Neural cell (in vitro differentiated cells): ENCODE measurements around the gene DHCR24. TPM values are rescaled to one million over a fixed set of nuclear protein-coding genes. Genes with fewer than 3 reads are reported as not detected.

Experiments
- H2AFZ ChIP-seq: fragments of 200-600, 300-800 bp; sonication (generic), shearing (Covaris generic); 2 replicates; pipeline ENCODE4 v1.6.0; 2014; ENCODE audit warnings: low read depth, mild to moderate bottlenecking, antibody characterized with exemption, low read length, moderate library complexity
- H3F3A ChIP-seq: fragments of 200-600 bp; shearing (Covaris generic); 2 replicates; pipeline ENCODE4 v1.6.1; 2016; ENCODE audit warnings: mild to moderate bottlenecking, moderate library complexity, mixed read lengths, antibody characterized with exemption, low read length; ENCODE audit not compliant: insufficient read depth, poor library complexity, severe bottlenecking
- H3K27ac ChIP-seq: fragments of 200-600, 300-800 bp; sonication (generic), shearing (Covaris generic); 2 replicates; pipeline ENCODE4 v1.5.1; 2014; ENCODE audit warnings: mild to moderate bottlenecking, low read length, moderate library complexity
- H3K27me3 ChIP-seq: fragments of 300-800, 200-600 bp; sonication (generic), shearing (Covaris generic); 2 replicates; pipeline ENCODE4 v1.6.0; 2014; ENCODE audit warnings: mild to moderate bottlenecking, low read depth, low read length, moderate library complexity; ENCODE audit not compliant: insufficient read depth
- H3K36me3 ChIP-seq: fragments of 300-800, 200-600 bp; sonication (generic), shearing (Covaris generic); 2 replicates; pipeline ENCODE4 v1.5.1; 2014; ENCODE audit warnings: mild to moderate bottlenecking, antibody characterized with exemption, low read length, moderate library complexity; ENCODE audit not compliant: insufficient read depth
- H3K4me2 ChIP-seq: fragments of 300-800, 200-600 bp; sonication (generic), shearing (Covaris generic); 2 replicates; pipeline ENCODE4 v1.6.0; 2014; ENCODE audit warnings: mild to moderate bottlenecking, low read length
- H3K4me3 ChIP-seq: fragments of 300-800, 200-600 bp; sonication (generic), shearing (Covaris generic); 2 replicates; pipeline ENCODE4 v1.5.1; 2014; ENCODE audit warnings: mild to moderate bottlenecking, low read length, moderate library complexity
- H3K79me2 ChIP-seq: fragments of 200-600 bp; shearing (Covaris generic); replicated peaks from 2 replicates; pipeline ENCODE4 v1.6.0; 2014; ENCODE audit warnings: mild to moderate bottlenecking, low read length, moderate library complexity; ENCODE audit not compliant: insufficient read depth
- H3K9ac ChIP-seq: fragments of 300-800, 200-600 bp; sonication (generic), shearing (Covaris generic); 2 replicates; pipeline ENCODE4 v1.6.1; 2016; ENCODE audit warnings: mild to moderate bottlenecking, low read length, mixed read lengths
- H3K9me2 ChIP-seq: fragments of 200-600 bp; shearing (Covaris generic); 2 replicates; pipeline ENCODE4 v1.6.1; 2016; ENCODE audit warnings: mild to moderate bottlenecking, low read length, mixed read lengths; ENCODE audit not compliant: insufficient read depth
- H3K9me3 ChIP-seq: fragments of 200-600, 300-800 bp; sonication (generic), shearing (Covaris generic); 2 replicates; pipeline ENCODE4 v1.6.1; 2016; ENCODE audit warnings: mild to moderate bottlenecking, mixed run types, low read length, moderate library complexity, mixed read lengths
- H4K20me1 ChIP-seq: fragments of 200-600 bp; shearing (Covaris generic); 2 replicates; pipeline ENCODE4 v1.6.1; 2016; ENCODE audit warnings: mild to moderate bottlenecking, mixed run types; ENCODE audit not compliant: insufficient read depth
- CTCF ChIP-seq: fragments of 450-650 bp; IDR thresholded peaks from 2 replicates; pipeline ENCODE4 v1.5.1; 2014; ENCODE audit warnings: antibody characterized with exemption, mild to moderate bottlenecking, moderate library complexity; ENCODE audit not compliant: poor library complexity, severe bottlenecking
- EP300 ChIP-seq: fragments of 450-650 bp; conservative IDR thresholded peaks from 2 replicates; pipeline ENCODE4 v1.6.1; 2014; ENCODE audit warnings: antibody characterized with exemption, mild to moderate bottlenecking, moderate library complexity; ENCODE audit not compliant: poor library complexity, severe bottlenecking
- EZH2 ChIP-seq: fragments of 200-600, 300-800 bp; shearing (Covaris generic), sonication (generic); IDR thresholded peaks from 2 replicates; pipeline ENCODE4 v1.6.1; 2014; ENCODE audit warnings: antibody characterized with exemption, low read length, borderline replicate concordance, mild to moderate bottlenecking; ENCODE audit not compliant: insufficient read depth, poor library complexity, severe bottlenecking
- MXI1 ChIP-seq: fragments of 450-650 bp; conservative IDR thresholded peaks from 2 replicates; pipeline ENCODE4 v1.6.1; 2014; ENCODE audit warnings: antibody characterized with exemption, mild to moderate bottlenecking; ENCODE audit not compliant: poor library complexity, severe bottlenecking
- POLR2AphosphoS5 ChIP-seq: IDR thresholded peaks from 2 replicates; pipeline ENCODE4 v1.6.1; 2012
- RAD21 ChIP-seq: fragments of 450-650 bp; conservative IDR thresholded peaks from 2 replicates; pipeline ENCODE4 v1.6.1; 2014; ENCODE audit warnings: antibody characterized with exemption, mild to moderate bottlenecking, moderate library complexity
- REST ChIP-seq: IDR thresholded peaks from 2 replicates; pipeline ENCODE4 v1.6.1; 2012; ENCODE audit warnings: borderline replicate concordance
- SMC3 ChIP-seq: fragments of 450-650 bp; conservative IDR thresholded peaks from 2 replicates; pipeline ENCODE4 v1.6.1; 2014; ENCODE audit warnings: antibody characterized with exemption, mild to moderate bottlenecking, moderate library complexity; ENCODE audit not compliant: poor library complexity
- TAF1 ChIP-seq: IDR thresholded peaks from 2 replicates; pipeline ENCODE4 v1.6.1; 2012; ENCODE audit warnings: low read depth
- polyA plus RNA-seq: library from polyadenylated mRNA; depleted of rRNA; stranded (reverse); fragments of >200 nt; gene quantifications from 2 replicates; pipeline ENCODE4 v1.2.3, GENCODE V29; 2014

The DHCR24 gene
- polyA plus RNA-seq, 1 donor from 2014 or later = 91.3 TPM

- H3K27me3 ChIP-seq = no peaks in the 10 kb centered on the region
- H3K4me3 ChIP-seq = no peak overlapping the region
- no peaks in the 10 kb centered on the region for H3F3A ChIP-seq
- H4K20me1 ChIP-seq = no peaks in the 10 kb centered on the region
- TF ChIP-seq MXI1 = no peak
- no peak for TF ChIP-seq EZH2
- no peak for TF ChIP-seq CTCF
- no peak for TF ChIP-seq SMC3
- TF ChIP-seq POLR2AphosphoS5 = no peak
- TF ChIP-seq TAF1 = no peak
- TF ChIP-seq RAD21 = no peak
- no peak for TF ChIP-seq EP300
- TF ChIP-seq REST = no peak
- no peaks in the 10 kb centered on the region for H3K9me3 ChIP-seq
- no peaks in the 10 kb centered on the region for H3K36me3 ChIP-seq
- H3K27ac ChIP-seq = no peak overlapping the region
- H3K9ac ChIP-seq = no peak overlapping the region
- H3K9me2 ChIP-seq = no peaks in the 10 kb centered on the region
- no peak overlapping the region for H3K4me2 ChIP-seq
- no peak overlapping the region for H2AFZ ChIP-seq
- no peaks in the 10 kb centered on the region for H3K79me2 ChIP-seq
Observed at GRCh38 chr1:54833121-54833520, 53.9 kb downstream of the DHCR24 start.

- Histone ChIP-seq H2AFZ (no peak overlapping the region), H4K20me1 (no peaks in the 10 kb centered on the region), H3K9ac (no peak overlapping the region), H3K9me2 (no peaks in the 10 kb centered on the region), H3K4me2 (no peak overlapping the region), H3K79me2 (no peaks in the 10 kb centered on the region), H3K36me3 (no peaks in the 10 kb centered on the region), H3K27me3 (no peaks in the 10 kb centered on the region), H3K27ac (no peak overlapping the region), H3K9me3 (peaks cover 4% of the 10 kb centered on the region), H3K4me3 (no peak overlapping the region), H3F3A (no peaks in the 10 kb centered on the region)
- TF ChIP-seq EP300 (no peak), MXI1 (no peak), RAD21 (no peak)
Observed at GRCh38 chr1:54826226-54826816, 60.7 kb downstream of the DHCR24 start.

- Histone ChIP-seq H3K9ac (no peak overlapping the region), H3K4me3 (no peak overlapping the region), H3K9me2 (no peaks in the 10 kb centered on the region), H3F3A (no peaks in the 10 kb centered on the region), H4K20me1 (no peaks in the 10 kb centered on the region), H3K27ac (no peak overlapping the region), H2AFZ (no peak overlapping the region), H3K27me3 (no peaks in the 10 kb centered on the region), H3K36me3 (no peaks in the 10 kb centered on the region), H3K79me2 (no peaks in the 10 kb centered on the region), H3K9me3 (peaks cover 4% of the 10 kb centered on the region), H3K4me2 (no peak overlapping the region)
- TF ChIP-seq RAD21 = no peak
- no peak for TF ChIP-seq MXI1
- TF ChIP-seq REST = no peak
Observed at GRCh38 chr1:54825696-54826095, 61.3 kb downstream of the DHCR24 start.
